CD4-positive, alpha-beta T cell treated with Interleukin-17A for 4 hours (primary cell): Measurements from ENCODE around the gene OSCAR.

ENCODE experiments used
- DNase-seq: peaks from one replicate; pipeline ENCODE4 v3.0.0-alpha.2; 2020; ENCODE audit warnings: mixed read lengths

Gene OSCAR, protein sequence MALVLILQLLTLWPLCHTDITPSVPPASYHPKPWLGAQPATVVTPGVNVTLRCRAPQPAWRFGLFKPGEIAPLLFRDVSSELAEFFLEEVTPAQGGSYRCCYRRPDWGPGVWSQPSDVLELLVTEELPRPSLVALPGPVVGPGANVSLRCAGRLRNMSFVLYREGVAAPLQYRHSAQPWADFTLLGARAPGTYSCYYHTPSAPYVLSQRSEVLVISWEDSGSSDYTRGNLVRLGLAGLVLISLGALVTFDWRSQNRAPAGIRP

GRCh38 chr19:54100561-54100960 is at the start of gene OSCAR:
TSS of gene OSCAR (minus strand) at chr19:54100803. CDS start at chr19:54100792, 11 bp downstream.
- DNase-seq = no peak

DNA sequence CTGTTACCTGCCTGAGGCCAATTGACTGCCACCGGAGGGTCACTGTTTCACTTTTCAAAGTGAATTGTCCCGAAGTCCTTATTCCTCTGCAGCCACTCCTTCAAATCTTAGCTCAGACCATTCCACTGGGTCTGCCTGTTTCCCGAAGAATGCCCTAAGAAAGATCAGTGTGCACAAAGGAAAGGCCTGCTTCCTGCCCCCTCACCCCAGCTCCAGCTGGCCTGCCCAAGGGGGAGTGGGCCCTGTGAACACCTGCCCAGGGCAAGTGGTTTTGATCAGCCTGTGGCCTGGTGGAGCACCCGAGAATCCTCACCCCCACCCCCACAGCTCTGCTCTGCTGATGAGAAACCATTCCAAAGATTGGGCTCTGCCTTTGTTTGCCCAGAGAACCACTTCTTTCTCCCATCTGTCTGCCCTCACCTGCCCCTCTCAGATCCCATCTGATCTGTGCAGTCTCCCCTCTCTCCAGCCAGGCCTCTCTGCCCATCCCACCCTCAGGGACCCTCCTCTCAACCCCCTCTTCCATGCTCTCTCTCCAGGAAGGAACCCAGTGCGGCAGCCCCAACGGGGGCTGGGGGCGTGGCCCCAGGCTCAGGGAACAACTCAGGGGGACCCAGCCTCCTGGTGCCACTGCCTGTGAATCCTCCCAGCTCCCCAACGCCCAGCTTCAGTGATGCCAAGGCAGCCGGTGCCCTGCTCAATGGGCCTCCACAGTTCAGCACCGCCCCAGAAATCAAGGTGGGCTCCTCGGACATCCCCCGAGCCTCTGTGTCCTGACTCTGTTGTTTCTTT is 48.6 kb upstream of the OSCAR start:
- DNase-seq = no peak

DNA sequence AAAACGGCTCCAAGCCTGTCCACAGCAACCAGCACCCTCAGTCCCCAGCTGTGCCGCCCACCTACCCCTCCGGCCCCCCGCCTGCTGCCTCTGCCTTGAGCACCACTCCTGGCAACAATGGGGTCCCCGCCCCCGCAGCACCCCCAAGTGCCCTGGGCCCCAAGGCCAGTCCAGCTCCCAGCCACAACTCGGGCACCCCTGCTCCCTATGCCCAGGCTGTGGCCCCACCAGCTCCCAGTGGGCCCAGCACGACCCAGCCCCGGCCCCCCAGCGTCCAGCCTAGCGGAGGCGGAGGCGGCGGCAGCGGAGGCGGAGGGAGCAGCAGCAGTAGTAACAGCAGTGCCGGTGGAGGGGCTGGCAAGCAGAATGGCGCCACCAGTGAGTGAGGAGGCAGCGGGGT is 47.6 kb upstream of the OSCAR start:
- DNase-seq = no peak

DNA sequence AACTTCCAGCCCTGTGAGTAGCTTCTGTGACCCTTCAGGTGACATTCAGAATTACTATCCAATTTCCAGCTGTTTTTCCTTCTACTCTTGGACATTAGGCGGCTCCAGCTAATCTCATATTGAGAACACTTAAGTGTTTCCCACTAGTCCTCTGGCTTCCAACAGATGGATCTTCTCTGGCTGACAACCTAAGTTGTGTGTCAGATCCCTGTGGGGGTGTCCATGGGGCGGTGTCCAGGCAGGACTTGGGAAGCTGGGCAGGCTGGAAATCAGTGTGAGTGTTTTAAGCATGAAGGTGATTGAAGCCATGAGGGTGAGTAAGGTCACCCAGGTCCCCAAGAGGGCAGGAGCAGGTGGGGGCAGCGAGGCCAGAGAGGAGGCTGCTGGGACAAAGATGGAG is 47.1 kb upstream of the OSCAR start:
- no peak for DNase-seq

DNA sequence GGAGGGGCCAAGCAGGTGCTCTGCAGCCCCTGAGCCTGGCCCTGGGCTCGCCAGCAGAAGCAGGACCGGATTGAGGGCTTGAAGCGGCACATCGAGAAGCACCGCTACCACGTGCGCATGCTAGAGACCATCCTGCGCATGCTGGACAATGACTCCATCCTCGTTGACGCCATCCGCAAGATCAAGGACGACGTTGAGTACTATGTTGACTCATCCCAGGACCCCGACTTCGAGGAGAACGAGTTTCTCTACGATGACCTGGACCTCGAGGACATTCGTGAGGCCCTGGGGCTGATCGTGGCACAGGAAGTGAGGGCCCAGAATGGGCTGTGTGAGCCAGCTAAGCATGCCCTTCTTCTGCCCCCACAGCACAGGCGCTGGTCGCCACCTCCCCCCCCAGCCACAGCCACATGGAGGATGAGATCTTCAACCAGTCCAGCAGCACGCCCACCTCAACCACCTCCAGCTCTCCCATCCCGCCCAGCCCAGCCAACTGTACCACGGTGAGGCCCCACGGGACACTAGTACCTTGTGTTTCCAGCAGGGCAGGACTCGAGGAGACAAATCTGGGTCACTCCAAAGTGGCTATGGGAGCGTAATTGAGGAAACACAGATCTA is 45.0 kb upstream of the OSCAR start:
- DNase-seq = no peak

GRCh38 chr19:54142166-54142780 is 41.7 kb upstream of the OSCAR start:
- DNase-seq = no peak

GRCh38 chr19:54141356-54141755 is 40.8 kb upstream of the OSCAR start:
- no peak for DNase-seq

GRCh38 chr19:54138489-54139256 is 38.1 kb upstream of the OSCAR start:
- no peak for DNase-seq

GRCh38 chr19:54137699-54138488 is 37.3 kb upstream of the OSCAR start, which contains the start of gene CNOT3:
TSS of gene CNOT3 (plus strand) at chr19:54137762. CDS start at chr19:54142979, 5,217 bp downstream.
- DNase-seq = peak; percentile 34

GRCh38 chr19:54136864-54137698 is 36.5 kb upstream of the OSCAR start:
- DNase-seq = peak; percentile 99

DNA sequence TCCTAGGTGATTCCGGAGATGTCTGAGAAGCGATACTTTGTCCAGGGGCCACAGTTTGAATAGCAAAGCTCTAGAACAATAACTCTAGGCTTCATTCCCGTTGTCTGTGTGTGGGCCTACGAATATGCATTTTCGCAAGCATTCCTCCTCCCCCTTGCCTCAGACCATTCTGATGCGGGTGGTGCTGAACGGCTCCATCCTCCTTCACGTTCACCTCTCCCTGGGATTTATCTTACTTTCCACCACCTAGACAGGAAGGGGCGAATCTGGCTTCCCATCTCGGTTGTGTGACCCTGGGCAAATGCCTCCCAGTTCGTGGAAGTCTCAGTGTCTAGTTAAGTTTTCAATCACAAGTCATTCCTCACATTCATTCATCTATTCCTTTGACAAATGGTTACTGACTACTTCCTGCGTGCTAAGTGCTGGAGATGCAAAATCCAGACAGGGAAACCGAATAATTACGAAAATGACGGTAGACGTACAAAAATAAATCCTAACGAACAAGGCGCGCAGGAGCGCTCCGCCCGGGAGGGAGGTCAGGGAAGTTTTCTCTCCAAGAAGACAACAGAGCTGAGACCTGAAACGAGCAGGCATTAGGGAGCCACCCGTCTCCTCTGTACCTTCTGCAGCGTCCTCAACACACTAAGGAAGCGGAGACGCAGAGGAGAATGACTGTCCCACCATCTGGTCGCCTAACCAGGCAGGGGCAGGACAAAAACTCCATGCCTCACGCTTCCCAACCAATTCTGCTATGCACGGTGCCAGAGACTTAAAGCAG is 35.7 kb upstream of the OSCAR start:
- DNase-seq = no peak

DNA sequence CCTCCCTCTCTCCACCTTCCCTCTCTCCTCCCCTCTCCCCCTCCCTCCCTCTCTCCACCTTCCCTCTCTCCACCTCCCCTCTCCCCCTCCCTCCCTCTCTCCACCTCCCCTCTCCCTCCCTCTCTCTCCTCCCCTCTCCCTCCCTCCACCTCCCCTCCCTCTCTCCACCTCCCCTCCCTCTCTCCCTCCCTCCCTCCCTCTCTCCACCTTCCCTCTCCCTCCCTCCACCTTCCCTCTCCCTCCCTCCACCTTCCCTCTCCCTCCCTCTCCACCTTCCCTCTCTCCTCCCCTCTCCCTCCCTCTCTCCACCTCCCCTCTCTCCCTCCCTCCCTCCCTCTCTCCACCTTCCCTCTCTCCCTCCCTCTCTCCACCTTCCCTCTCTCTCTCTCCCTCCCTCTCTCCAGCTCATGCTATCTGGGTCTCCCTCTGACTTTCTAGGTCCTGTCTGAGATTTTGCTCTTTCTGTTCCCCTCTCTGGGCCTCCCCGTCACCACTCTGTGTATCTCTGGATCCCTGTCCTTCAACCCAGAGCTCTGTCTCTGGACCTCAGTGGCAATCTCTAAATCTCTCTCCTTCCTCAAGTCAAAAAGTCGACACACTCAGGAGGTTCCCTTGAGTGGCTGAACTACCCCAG is 33.5 kb upstream of the OSCAR start:
- no peak for DNase-seq

DNA sequence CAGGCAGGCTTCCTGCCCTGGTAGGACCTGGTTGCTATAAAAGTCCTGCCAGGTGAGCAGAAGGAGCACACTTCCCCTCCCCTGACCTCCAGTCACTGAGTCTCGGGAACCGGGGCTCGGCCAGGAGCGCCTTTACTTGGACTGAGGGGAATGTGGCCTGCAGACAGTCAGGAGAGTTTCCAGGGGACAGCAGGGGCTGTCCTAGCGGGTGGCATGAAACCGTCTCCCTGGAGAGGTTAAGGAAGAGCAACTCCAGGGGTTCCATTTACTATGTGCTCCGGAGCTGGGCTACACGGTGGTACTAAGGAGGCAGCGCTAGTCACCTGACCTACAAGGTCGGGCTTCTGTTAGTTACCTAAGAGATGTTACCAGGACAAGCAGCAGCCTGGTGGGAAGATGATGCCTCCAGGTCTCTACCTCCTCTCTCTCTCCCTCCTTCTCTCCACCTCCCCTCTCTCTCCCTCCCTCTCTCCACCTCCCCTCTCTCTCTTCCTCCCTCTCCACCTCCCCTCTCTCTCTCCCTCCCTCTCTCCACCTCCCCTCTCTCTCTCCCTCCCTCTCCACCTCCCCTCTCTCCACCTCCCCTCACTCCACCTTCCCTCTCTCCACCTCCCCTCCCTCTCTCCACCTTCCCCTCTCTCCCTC is 32.8 kb upstream of the OSCAR start:
- DNase-seq = no peak

DNA sequence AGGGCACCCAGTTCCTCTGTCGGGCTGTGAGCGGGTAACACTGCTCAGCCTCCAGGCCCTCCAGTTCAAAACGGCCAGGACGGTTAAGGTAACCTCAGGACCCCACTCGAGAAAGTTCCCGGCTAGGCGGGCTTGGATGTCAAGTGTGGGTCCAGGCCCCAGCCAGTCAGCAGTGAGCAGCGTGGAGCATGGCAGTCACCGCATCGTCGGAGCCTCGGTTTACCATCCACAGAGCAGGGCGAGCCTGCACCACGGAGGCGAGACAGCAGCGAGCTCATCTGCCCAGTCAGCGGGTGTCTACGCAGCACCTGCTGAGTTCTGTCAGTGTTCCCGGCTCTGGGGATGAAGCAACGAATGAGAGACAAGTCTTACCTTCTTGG is 29.0 kb upstream of the OSCAR start:
- no peak for DNase-seq

DNA sequence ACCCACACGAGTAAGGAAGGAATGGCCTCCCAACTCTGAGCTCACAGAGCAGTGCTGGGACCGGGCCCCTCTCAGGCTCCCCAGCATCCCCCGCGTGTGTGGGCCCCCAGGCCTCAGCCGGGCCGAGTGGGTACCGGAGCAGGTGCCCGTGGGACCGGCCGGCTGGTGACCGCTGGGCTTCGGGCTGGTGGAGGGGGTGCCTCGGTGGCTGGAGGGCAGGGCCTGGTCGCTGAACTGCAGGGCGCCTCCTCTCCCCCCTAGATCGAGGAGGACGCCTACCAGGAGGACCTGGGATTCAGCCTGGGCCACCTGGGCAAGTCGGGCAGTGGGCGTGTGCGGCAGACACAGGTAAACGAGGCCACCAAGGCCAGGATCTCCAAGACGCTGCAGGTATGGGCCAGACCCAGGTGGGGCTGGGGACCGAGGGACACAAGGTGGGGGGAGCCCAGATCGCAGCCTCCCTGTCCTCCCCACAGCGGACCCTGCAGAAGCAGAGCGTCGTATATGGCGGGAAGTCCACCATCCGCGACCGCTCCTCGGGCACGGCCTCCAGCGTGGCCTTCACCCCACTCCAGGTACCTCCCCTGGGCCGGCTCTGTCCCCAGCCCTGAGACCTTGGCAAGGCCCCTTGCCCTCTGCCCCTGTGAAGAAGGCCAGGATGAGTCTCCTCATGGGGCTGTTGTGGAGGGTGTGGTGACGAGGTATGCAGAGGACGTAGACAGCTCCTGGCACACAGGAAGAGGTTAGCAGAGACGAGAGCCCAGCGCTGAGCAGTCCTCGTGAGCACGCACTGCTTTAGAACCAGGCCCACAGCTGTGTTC is 28.4 kb upstream of the OSCAR start:
- DNase-seq = no peak

DNA sequence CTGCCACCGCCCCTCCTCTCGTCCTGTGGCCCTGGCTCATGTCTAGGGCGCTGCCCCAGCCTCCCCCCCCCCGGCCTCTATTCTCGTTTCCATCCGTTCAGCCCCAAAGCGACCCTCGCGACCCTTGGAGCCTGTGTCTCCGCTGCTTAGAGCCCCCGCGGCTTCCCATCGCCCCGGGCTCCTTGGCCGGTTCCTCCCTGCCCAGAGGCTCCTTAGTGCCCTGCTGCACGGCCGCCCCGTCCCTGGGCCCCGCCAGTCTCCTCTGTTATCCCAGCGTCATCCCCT is 27.8 kb upstream of the OSCAR start:
- no peak for DNase-seq

DNA sequence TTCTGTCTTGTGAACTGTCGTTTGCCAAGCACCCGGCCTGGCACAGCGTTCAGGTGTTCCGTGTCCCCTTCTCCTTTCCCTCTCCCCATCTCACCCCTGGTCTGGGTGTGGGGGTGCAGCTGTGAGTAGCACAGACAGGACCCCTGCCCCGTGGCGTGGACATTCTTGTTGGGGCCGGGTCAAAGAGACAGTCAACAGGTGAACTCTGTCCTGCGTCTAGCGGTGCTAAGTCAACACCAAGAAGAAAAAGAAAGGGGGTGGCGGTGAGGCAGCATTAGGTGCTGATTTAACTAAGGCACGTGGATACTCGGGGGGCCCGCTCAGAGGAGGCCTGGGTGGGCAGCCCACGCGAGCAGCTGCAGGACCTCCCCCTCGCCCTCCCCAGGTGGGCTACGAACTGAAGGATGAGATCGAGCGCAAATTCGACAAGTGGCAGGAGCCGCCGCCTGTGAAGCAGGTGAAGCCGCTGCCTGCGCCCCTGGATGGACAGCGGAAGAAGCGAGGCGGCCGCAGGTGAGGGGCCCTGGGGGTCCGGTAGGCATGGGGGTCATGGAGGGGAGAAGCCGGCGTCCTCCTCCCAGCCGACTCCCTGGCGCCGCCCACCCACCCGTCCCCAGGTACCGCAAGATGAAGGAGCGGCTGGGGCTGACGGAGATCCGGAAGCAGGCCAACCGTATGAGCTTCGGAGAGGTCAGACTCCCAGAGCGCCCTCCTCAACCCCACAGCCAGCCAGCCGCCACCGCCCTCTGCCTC is 27.3 kb upstream of the OSCAR start:
- no peak for DNase-seq

GRCh38 chr19:54125713-54126112 is 25.1 kb upstream of the OSCAR start:
- DNase-seq = no peak
